ENCODE measurements around the gene PXK.

The PXK gene

DNA sequence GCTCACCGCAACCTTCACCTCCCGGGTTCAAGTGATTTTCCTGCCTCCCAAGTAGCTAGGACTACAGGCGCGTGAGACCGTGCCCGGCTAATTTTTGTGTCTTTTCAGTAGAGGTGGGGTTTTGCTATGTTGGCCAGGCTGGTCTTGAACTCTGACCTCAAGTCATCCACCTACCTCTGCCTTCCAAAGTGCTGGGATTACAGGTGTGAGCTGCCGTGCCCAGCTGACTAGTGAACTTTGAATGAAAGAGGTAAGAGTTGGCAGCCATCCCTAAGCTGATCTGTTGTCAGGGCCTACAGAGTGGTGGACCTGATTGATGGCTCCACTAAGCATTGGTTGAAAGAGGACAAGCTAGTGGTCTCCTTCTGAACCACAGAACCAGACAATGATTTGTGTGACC, 15.3 kb downstream of the PXK start:
- DNase-seq (ENCODE audit: low spot score) = no peak

DNA sequence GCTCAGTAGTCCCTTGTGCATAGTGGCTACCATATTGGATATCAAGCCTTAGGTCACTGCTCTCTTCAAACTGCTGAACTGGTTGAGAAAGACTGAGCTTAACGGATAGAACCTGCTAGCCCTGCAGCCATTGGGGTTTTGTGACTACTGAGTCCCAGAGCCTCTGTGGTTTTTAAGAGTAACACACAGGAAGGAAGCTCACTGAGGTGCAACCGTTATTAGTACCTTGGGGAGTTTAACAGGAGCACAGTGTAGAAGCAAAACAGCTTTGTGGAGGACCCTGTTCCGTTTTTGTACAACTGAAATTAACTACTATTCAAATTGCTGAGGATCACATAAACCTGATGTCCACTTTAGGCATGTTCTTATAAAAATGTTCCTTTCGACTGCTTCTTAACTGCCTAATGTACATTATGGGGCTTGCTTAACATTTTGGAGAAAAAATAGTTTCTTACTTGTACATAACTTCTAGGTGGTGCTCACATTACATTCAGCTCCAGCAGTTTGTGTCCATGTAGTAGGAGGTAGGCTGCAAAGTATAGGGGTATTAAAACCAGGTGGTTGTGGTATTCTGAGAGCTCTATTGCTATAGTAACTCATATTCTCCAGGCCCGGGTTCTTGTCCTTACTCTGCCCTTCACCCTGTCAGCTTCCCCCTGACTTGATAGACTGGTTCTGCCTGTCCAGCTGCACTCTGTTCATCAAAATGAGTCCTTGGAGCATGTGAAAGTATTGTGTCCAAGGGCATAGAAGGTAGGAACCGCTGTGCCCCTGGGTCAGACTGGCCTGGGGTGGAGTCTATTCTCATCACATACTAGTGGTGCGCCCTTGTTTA, 17.3 kb downstream of the PXK start:
- DNase-seq (ENCODE audit: low spot score) = no peak

DNA sequence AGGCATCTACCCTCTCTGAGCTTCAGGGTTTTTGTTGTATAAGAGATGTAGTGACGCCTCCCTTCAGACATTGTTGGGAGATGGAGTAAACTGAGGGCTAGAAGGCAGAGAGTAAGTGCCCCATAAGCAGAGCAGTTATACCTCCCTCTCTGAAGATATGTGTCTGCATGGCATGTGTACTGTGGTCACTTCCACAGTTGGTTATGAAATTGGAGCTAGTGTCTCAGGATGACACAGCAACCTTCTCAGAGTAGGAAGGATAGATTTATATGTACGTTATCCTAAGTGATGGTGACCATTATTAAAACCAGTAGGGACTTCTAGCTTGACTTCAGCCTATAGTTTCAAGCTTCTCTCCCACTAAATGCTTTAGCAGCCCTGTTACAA, 17.9 kb downstream of the PXK start:
- no peak for DNase-seq (ENCODE audit: low spot score)

GRCh38 chr3:58351920-58352319, 19.2 kb downstream of the PXK start:
- no peak for DNase-seq (ENCODE audit: low spot score)

GRCh38 chr3:58352626-58353025, 19.9 kb downstream of the PXK start:
- no peak for DNase-seq (ENCODE audit: low spot score)

DNA sequence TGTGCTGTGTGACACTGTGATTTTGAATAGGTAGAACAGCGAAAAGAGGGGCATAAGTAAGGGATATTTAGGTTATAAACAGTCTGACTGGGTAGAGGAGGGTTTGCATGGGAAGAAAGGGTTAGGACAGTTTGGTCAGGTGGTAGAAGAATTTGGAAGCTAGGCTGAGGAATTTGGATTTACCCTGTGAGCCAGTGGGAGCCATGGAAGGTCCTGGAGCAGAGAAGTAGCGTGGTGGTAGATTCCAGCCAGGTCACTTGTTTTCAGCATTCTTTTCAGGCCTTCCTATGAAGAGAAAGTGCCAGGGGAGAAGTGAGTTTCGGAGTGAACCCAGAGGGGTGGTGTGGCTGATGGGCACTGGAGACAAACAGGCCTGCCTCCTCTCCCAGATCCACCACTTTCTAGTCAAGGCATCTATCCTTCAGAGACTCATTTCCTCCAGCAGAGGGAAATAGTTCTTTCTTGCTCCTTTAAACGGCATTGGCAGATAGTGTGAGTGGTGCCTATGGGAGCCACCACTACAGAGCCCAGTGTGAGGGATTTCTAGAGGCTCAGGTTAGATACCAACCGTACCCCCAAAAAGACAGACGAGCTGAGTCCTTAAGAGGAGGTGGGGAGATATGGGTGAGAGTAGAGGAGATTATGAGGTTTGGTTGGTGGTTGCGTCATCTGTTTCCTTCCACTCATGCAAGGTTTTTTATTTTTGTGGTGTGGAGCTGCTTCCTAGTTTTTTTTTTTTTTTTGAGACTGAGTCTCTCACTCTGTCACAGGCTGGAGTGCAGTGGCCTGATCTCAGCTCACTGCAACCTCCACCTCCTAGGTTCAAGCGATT, 21.2 kb downstream of the PXK start:
- no peak for DNase-seq (ENCODE audit: low spot score)

- DNase-seq (ENCODE audit: low spot score) = no peak
Observed at GRCh38 chr3:58355179-58355578, 22.5 kb downstream of the PXK start.

GRCh38 chr3:58356054-58356453, 23.4 kb downstream of the PXK start:
- DNase-seq (ENCODE audit: low spot score) = no peak

GRCh38 chr3:58357402-58357801, 24.7 kb downstream of the PXK start:
- no peak for DNase-seq (ENCODE audit: low spot score)

- no peak for DNase-seq (ENCODE audit: low spot score)
Observed at GRCh38 chr3:58358092-58358491, 25.4 kb downstream of the PXK start.

DNA sequence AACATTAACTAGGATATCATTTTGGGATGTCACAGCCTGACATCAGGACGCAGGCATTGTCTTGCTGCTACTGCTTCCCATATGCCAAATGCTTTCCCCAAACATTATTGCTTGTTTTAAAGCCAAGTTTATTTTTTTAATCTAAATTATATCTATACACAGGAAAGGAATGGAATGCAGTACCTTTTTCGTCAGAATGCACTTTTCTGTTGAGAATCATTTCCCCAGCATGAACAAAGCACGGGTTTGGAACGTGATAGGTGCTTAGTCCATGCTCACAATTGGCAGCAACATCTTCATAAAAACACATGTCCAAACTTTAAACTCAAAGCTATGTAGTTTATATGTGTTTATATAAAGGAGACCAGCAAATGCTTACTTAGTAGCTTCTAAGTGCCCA, 26.1 kb downstream of the PXK start:
- no peak for DNase-seq (ENCODE audit: low spot score)

- DNase-seq (ENCODE audit: low spot score) = no peak
Observed at GRCh38 chr3:58359621-58360020, 26.9 kb downstream of the PXK start.

DNA sequence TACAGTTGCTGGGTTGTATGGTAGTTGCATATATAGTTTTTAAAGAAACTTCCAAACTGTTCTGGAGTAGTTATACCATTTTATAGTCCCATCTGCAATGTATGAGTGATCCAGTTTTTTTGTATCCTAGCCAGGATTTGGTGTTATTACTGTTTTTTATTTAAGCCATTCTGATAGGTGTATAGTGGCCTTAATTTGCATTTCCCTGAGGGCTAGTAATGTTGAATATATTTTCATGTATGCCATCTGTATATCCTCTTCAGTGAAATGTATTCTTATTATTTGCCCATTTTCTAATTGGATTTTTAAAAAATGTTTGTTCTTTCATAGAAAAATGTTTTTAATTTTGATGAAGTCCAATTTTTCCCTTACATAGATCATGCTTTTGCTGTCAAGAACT, 29.2 kb downstream of the PXK start:
- DNase-seq (ENCODE audit: low spot score) = no peak

DNA sequence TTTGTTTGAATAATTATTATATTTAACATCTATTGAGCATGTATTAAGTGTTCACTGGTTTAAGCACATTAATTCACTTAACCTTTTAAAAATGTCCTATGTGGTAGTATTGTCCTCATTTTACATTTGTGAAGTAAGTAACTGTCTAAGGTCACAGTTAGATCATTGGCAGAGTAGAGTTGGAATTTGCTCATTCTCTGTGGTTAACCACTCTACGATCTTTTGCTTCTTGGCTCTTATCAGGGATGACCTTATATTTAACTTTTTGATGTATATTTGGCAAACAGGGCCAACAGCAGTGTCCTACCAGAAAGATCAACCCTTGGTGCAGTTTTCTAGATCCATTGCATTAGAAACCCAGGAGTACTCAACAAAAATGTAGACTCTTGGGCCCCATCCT, 34.0 kb downstream of the PXK start:
- no peak for DNase-seq (ENCODE audit: low spot score)

DNA sequence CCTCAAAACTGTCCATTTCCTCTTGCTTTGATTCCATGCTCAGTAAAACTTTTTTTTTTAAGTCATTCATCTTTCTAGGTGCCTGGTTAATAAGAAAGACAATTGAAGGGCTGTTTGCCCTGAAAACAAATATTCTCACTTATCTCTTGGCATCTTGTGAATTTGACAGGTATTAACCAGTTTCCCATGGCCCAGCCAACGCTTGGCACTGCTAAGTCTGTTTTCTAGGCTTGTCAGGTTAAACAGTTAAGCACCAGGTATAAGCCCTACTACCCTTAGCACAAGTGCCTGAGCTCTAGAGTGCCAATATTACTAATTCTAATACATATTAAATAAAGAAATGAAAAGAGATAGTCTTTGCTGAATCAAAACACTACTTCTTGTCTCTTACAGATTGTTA, 36.3 kb downstream of the PXK start:
- DNase-seq (ENCODE audit: low spot score) = no peak

DNA sequence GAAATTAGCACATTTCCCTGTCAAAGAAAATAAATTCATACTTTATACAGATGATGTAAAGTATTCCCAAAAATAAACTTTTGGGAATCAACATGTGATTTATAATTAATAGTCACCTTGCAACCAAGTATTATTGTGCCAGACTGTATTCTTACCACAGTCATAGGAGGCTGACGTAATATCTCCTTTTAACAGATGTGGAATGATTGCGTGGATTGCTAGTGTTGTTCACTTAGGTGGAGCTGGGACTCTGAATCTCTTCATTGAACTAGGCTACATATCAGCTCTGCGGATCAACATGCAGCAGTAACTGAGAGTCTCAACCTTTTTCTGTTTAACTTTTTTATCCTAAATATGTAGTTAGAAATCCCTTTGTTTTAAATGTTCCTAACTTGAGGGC, 37.2 kb downstream of the PXK start:
- no peak for DNase-seq (ENCODE audit: low spot score)

DNA sequence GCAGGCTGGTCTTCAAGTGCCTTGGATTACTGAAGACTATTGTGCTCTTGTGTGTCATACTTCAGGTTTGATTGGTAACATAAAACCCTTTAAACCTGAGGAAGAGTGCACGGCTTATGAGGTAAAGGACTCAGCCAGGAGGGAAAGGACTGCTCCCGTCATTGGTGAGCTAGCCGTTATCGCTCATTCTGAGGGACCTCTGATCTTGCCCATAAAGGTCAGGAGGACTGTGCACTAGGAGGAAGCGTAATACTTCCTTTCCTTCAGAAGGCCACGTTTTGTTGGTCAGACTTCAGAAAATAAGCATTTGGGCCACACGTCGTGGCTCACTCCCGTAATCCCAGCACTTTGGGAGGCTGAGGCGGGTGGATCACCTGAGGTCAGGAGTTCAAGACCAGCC, 37.7 kb downstream of the PXK start:
- DNase-seq (ENCODE audit: low spot score) = no peak

DNA sequence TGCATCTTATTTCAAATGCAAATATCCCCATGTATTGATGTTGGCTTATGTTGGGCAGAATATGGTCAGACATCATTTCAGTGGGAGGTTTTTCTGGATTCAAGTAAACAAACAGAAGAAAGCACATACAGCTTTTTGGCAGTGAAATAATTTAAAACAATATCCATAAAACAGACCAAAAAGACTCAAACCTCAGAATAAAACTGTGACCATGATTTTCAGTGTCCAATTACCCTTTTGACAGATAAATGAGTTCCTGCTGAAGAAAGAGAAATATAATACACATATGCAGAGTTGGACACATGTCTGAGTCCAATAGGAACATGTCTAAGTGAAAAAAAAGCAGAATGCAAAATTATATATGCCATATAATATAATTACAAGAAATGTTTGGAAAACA, 39.1 kb downstream of the PXK start:
- no peak for DNase-seq (ENCODE audit: low spot score)

GRCh38 chr3:58375254-58375653, 42.6 kb downstream of the PXK start:
- DNase-seq (ENCODE audit: low spot score) = no peak

DNA sequence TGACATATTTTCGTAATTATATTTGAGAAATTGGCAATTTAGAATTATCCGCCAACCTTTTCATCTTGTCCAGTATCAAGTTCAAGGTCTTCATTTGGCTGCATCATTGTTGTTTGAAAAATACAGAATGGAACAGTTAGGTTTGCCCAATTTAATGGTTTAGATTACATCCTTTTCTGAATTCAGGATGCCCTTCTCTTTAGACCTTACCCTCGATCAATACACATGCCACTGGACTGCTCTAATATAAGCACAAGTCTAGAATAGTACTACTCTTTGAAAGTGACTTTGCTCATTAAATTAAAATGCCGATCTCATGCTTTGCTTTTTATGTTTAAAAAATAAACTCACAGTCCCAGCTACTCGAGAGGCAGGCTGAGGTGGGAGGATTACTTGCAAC, 44.5 kb downstream of the PXK start:
- DNase-seq (ENCODE audit: low spot score) = no peak

DNA sequence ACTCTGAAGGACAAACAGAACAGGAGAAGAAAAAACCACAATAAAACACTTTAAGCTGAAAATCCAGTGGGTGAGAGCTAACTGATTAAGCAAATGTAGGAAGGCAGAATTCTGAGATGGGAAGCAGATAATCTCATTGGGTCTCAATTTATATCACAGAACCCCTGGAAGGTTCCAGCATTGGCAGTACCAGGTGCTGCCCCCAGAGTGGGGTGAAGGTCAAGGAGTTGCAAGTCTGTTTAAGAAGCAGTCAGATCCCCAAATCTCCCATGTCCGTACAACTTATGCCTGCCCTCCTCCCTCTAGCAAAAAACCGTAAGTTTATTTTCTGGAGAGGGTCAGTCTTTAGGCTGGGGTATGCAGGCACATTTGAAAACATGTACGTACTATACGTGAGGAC, 45.1 kb downstream of the PXK start:
- no peak for DNase-seq (ENCODE audit: low spot score)

DNA sequence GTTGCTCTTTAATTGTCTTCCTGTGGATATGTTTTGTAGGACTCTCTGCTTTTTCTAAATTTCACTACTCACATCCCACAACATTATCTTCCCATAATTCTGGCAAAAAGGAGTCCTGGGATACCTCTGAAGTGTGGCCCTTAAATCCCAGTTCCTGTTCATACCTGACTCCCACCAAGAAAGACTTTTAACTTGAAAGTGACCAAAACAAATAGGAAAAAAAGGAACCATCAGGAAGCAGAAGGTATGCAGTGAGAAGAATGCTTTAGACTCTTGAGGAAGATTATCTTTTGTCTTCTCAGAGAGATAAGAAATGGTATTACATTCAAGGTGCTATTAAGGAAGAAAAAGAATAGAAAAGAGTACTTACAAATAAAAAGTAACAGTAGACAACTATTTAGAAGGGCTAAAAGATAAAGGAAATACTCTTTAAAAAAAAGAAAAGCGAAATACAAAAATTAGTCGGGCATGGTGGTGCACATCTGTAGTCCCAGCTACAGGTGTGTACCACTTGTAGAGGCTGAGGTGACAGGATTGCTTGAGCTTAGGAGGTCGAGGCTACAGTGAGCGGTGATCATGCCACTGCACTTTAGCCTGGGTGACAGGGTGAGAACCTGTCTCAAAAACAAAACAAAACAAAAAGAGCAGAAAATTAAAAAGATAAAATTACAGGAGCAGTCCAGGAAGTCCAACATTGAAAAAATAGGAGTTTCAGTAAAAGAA, 46.8 kb downstream of the PXK start:
- DNase-seq (ENCODE audit: low spot score) = no peak

- DNase-seq (ENCODE audit: low spot score) = no peak
Observed at GRCh38 chr3:58383476-58383875, 50.8 kb downstream of the PXK start.

Data from kidney capillary endothelial cell (primary cell).